GM21515 (cell line): ENCODE results near the gene PLXNA2.

Experiments used
- ATAC-seq: cut with Tn5 transposase; IDR thresholded peaks from one replicate; pipeline ENCODE4 v1.9.1; 2021; ENCODE audit not compliant: unreplicated experiment

PLXNA2 gene

DNA sequence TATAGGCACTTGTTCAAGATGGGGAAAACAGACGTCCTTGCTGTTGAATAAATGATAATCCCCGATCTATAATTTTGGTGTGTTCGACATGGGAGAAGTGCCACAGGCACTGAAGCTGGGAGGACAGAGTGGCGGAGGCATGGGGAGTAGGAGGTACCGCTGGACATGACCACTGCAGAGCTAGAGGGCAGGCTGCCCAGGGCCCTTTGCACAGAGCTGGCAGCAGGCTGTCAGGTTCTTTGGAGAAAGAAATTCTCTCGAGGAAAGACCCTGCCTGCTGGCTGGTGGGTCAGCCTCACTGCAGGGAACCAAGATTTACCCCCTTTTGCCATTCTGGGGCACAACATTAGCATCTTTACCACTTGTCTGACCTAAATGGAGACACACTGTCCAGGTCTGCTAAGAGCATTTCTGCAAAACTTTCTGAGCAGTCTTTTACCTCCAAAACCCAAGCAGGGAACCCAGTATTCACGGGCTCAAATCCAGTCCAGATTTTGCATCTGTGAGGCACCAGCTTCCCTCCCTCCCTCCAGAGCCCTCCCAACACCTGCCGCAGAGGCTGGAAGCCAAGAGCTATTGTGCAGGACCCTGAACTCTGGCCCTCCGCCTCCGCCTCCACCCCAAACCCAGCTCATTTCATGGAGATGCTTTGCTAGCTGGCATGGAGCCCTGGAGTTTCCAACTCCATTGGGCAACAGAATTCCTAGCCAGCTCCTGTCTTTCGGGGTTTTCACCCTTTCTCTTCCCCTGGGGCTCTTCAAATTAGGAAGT, 142.3 kb downstream of the PLXNA2 start:
- ATAC-seq = no peak

DNA sequence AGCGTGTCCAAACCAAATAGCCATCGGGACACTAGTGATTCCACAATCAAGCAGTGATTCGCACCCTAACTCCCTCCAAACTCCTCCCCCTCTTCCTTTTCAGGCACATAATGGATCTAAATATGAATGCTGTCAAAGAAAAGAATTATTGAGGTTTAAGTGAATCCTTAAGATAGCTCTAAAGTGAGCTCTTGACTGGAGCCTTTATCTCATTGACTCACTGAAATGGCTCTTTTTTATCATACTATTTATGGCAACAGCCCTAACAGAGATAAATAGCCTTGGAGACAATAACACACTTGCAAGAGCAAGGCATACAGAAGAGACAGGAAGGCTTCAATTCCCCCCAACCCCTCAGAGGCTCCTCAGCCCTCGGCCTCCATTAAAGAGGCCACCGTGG, 143.3 kb downstream of the PLXNA2 start:
- no peak for ATAC-seq

DNA sequence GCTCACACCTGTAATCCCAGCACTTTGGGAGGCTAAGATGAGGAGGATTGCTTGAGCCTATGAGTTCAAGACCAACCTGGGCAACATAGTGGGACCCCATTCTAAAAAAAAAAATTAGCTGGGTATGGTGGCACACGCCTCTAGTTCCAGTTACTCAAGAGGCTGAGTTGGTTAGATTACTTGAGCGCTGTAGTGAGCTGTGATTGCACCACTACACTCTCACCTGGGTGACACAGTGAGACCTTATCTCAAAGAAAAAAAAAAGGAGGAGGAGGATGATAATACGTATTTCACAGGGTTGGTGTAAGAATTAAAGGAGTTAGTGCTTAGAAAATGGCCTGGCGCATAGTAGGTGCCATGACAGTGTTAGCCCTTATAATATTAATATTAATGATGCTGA, 144.1 kb downstream of the PLXNA2 start:
- no peak for ATAC-seq

DNA sequence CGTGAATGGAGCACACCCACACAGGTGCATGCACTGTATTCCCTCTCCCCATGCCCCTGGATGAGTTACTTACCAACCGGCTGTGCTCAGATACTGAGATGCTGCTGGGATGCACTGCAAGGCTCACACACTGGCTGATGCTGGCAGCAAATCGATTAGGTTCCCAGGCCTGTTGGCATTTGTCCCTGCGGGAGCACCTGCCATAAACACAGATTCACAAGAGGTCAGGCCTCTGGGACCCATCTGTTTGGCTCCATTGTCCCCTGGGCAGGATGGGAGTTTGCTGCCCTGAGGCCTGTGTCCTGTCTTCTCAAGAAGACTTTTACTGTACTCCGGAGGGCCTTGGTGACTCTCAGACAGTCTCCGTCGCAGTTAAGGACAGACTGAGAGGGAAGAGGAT, 145.4 kb downstream of the PLXNA2 start:
- ATAC-seq = no peak

DNA sequence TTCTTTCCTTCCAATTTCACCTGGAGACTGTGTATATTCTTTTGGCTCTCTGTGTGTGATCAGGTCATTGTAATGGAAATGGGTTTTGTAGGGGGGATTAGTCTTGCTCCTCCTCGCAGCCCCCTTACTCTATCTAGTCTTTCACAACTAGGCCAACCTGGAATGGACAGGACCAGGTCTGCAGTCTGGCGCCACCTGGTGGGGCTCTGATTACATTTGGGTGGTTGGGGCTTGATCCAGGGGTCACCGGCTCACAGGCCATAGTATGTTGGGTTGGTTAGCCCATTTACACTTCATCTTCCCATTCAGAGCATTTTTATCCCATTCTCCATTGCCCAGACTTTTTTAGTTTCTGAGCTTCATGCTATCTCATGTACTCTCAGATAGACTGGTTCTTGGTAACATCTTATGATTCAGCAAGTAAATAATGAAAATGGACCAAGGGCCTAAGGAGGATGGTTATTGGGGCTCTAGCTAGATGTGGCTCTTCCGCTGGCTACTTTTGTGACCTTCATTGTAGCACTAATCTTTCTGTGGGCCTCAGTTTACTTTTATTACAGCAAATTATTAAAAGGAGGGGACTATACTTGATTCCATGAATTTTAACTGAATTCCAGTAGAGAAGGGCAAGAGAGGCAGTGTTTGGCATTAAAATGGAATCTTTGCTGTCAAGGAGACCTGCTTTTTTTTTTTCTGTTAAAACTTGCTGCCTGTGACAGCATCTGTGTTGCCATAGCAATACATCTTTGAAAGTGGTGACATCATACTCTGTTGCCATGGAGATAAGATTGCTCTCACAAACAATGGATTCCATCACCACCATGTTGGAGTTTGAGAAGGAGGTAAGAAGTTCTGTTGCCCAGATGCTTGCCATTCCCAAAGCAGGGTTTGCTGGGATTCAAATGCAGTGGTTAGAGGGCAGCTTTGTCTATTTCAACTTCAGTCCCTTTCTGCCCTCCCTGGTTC, 150.1 kb downstream of the PLXNA2 start:
- no peak for ATAC-seq

DNA sequence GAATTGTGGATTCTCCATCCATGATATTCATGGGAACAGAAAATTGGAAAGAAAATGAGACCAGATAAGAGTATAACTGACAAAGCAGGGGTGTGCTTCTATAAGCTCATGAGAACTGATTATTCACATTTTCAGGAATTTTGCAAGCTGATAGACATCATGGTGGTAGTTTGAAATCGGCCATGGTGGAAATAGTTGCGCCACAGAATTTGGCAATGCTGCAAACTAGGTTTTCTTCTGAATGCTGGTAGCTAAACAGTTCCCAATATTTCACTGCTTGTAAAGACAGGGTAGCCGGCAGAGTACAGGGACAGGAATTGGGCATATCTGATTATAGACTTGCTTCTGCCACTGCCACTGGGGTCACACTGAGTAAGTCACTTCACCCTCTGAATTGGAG, 151.1 kb downstream of the PLXNA2 start:
- ATAC-seq = no peak

DNA sequence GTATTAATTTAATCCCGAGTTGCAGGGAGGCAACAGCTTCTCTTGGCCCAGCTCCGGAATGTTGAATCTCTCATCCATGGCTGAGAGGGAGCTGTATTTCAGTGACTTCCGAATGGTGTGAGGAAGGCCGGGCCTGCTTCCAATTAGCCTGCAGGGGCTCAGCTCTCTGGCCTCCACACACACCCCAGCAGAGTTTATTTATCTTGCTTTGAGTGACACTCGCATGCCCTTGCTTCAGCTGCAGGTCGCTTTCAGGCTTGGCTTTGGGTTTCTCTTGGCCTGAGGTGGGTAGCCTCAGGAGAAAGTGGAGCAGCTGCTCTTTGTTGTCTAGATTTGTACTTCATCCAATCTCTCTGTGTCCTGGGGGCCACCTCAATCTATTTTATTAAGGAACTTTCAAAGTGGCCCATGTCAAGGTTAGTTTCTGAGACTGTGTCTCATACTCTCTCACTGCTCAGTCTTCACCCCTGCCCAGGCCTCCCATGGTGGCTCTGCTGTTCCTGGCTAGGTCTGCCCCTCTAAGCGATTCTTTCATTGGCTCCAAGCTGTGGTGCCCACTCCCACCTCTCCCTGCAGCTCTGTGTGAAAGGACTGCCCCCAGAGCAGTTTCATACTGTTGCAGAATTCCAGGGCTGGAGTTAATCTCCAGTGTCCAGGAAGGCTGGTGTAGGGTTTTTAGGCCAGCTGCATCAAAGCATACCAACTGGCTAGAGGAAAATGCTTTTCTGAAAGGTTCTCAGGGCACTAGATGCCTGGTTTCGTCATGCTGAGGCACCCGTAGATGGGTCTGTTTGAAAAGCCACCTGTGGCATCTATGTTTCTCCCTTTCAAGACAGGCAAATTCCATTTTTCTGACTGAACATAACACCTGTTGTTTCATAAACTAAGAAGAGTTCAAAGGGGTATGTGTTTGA, 153.5 kb downstream of the PLXNA2 start:
- no peak for ATAC-seq

DNA sequence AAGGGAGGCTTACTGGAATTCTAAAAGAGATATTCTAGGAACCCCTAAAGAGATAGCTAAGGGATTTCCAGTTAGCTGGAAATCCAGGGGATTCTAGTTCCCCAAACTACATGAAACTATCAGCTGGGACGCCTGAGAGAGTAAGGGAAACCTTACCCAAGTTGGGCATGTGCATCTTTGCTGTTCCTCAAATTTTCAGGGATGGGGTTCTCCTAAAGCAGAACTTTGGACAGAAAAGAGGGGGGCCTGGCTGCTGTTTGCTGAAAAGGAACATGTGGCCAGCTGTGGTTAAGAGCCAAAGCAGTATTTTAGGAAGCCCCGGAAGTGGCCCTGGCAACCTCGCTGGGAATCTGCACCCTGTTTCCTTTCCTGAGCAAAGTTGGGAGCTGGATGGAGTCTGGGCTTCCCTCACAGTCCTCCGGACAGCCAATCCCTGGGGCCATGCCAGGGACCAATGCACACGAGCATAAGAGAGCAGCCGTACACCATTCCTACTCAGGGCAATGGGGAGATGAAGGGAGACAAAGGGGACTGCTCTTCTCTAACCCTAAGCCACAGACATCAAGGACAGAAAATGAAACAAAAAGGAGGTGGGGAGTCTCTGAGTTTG, 154.3 kb downstream of the PLXNA2 start:
- ATAC-seq = no peak

DNA sequence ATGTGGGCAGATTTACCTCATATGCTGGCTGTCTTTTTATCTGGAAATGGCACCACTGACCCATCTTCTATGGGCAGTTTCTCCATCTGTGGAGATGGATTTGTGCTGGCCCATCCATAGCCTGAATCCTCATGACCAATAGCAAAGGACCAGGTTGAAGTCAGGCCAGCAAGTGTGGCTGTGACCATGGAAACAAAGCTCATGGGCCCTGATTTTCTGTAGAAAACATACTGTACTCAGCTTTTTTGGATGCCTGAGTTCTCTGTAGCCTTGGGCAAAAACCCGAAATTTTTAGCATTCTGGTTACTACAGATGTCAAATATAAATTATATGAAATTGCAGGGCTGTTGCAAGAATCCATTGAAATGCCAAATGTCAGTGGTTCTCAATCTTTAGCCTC, 155.0 kb downstream of the PLXNA2 start:
- no peak for ATAC-seq

DNA sequence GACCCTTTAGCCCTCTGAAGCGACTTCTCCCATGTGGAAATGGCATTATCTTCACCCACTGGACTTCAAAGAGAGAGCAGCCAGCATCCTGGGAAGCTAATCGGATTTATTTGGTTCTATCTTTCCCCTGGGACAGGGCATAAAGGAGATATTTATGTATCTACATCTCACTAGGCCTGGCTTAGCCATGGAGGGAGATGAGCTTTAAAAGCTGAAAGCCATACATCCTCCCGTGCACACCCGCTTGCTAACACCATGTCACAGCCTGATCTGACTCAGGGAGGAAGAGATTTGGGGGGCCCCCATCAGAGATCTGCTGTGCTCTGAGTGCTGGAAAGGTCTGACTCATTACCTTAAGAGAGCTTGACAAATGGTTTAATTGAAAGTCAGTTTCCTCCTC, 155.9 kb downstream of the PLXNA2 start:
- ATAC-seq = no peak

DNA sequence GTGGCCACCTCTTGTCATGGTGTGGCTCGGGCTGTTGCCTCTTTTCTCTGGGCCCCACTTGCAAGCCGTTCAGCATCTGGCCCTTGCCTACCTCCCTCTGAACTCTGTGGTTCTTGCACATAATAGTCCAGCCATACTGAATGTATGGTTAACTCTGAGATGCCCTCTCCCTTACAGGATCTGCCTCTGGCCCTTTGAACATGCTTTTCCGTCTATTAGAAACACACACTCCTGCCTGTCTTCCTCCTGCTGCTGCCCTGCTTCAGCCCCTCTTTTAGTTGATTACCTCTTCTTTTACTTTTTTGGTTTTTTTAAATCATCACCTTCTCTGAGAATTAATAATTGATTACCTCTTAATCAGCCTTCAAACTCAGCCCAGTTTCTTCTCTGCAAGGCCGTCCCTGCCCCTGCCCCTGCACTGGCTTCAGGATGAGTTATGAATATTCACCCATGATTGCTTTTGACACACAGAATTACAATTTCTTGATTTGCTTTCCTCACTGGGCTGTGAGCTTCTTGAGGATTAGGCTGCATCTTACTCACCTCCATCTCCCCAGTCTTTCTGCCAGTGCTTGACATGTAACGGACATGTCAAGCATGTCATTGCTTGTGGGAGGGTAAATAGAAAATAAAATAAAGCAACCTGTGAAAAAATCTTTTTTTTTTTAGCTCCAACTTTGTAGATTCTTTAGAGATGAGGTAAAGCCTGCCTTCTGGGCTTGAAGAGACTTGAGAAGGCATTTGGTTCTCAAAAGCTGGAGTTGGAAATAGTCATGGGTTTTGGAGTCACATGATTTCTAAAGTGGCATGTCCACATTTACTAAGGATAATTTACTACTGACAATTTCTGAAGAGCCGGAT, 158.3 kb downstream of the PLXNA2 start:
- no peak for ATAC-seq

DNA sequence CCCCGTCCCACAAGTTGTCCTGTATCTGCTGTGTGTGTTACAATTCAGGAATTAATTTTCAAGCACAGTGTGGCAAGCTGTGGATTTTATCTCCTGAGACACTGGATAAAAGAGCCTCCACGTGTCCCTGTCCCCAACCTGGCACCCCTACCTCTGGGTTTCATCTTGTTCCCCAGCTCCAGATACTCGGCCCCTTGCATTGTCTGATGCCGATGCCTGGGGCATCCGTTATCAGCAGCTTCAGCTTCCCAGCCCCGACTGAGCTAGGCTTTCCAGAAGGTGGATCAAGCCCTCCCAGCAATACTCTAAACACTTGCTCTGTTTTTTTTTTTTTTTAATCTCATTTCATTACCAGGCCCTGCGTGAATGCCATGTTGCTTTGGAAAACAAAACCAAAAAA, 159.4 kb downstream of the PLXNA2 start:
- no peak for ATAC-seq

DNA sequence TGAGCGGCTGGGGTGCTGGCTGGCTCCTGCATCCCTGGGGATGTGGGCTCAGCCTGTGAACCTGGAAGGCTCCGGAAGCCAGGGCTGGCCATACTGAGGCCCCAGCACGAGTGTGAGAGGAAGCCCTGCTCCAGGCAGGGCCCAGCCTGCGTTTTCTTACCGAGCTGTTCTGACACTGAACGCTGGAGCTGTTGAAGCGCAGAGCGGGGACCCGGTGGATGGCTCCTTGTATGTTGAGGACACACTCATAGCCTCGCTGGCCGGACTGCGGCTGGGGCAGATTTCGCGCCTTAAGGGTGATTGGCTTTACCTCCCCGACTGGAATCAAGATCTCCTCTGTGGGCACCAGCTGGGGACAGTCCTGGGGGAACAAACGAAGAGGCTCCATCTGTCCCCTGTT, 160.0 kb downstream of the PLXNA2 start:
- no peak for ATAC-seq

DNA sequence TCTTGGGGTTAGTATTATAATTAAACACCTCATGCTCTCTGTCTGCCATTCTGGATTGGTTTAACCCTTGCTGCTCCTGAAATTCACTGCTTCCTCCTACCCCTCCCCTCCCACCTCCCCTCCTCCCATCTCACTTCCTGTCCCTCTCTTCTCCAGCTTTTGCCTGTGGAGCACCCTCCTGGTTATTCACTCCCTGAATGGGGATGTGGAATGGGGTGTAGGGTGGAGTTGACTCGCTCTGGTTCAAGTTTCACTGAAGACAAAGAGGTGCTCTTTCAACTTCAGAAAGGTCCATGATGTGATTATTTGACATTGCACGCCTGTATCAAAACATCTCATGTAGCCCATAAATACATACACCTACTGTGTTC, 160.5 kb downstream of the PLXNA2 start:
- no peak for ATAC-seq

DNA sequence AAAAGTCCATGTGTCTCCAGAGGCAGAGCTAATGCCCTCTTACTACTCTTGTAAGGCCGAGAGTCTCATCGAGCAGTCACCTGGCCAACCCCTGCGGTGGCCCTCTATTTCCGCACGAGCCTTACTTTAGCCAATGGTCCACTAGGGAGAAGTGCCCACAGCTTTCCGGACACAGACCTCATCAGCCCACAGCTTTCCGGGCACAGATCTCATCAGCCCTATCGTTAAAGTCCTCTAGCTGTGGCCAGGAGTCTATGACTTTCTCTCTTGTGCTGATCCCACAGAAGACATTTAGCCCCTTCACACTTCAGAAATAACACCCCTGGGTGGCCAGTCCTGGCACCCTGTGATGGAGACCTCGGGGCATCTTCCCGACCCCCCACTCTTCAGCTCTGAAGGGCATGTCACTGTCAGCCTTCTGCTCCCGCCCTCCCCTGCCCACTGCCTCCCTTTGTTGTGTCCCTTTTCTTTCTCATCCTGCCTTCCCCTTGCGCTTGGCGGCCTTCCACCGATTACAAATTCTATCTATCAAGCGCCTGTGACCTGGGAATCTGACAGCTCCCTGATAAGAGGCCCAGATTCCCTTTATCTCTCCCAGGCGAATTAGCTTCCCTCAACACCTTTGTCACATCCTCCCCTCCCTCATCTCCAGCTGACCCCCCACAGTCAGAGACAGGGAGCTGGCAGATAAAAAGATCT, 161.0 kb downstream of the PLXNA2 start:
- ATAC-seq = no peak

DNA sequence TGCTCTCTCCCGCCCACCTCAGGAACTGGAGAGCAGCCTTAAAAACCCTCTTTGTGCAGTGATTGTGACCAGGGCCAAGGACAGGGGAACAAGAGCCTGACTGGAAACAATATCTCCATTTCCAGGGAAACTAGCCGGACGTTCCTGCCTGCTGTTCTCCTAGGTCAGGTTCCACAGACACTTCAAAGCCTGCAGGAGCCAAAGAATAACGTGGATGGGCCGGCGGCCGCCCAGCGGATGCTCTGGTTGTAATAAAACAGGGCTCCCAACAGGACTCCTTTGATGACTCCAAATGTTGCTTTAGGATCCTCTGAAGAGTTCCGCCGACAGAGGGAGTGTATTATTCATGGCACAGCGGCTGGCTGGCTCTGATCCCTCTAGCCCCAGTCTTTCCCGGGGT, 162.2 kb downstream of the PLXNA2 start:
- ATAC-seq = no peak

DNA sequence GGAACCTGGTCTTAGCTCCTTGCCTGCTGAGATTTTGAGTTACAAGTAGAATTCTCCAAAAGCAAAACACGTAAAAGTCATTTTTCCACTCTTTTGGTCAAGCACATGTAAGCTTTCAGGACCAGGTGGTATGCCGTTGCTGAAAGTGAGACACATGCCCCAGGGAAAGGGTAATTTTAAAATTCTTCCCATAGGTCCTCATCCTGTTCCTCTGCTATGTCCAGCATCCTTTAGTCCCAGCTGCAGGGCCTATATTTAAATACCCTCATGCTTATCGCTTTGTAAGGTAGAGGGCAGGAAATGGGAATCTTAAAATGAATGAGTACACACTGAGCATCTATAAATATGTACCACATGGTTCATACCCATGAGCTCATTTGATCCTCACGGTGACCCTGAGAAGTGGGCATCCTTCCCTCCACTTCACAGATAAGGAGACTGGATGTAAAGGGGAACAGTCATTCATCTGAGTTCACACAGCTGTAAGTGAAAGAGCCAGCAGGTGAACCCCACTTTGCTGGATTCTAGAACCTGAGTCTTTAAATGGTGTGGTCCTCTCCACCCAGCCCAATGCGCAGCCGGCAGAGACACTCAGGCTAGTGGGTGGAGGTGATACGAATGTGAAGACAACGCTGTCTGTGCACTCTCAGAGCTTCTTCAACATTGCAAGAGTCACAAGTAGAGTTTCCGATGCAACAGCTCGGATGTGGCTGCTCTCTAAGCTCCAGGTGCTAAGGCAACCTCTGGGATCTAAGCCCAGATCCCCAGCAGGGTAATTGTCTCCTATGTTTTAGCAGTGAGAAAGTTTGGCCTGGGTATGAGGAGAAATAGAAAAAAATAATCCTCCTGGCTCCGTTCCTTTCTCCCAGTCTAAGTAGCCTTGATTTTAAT, 163.5 kb downstream of the PLXNA2 start:
- no peak for ATAC-seq

DNA sequence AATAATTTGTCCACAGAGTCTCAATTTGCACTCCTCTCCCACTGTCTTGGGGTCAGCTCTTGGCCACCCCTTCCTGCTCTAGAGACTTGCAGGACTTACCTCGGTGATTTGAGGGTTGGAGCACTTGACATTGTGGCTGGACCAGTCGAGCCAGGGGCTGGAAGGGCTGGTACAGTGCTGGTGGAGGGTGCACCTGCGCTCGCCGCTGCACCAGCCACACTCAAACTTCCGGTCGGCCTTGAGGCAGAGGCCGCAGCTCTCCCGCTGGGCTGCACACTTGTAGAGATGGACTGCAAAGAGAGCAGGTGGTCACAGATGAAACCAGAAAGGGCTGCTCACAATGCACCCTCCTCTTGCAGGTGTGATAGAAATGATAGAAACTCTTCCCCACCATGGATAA, 165.0 kb downstream of the PLXNA2 start:
- ATAC-seq = no peak
